ENCODE data around the gene CFAP221.

Gene CFAP221

DNA sequence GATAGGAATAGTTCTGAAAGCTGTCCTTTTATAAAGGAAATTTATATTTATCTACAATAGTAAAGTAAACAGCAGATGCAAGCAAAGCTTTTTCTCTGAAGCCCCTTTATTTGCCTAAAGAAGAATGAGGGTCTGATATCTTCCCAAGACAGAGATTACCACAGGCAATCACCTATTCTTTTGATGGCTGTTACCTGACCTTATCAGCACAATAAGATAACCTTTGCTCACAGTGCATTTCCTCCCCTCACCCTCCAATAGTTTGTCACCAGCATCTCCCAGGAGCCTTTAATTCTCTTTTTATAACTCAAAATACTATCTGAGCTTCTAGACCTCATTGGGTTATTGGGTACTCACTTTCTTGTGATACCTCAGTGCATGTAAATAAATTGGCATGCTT lies 6.5 kb upstream of the CFAP221 start:
- no peaks in the 10 kb centered on the region for H3K36me3 ChIP-seq (ENCODE audit: control insufficient read depth, low read depth, low read length)
- no peaks in the 10 kb centered on the region for H3K9me3 ChIP-seq (ENCODE audit: control insufficient read depth, low read depth, low read length)
- no peaks in the 10 kb centered on the region for H3K27me3 ChIP-seq (ENCODE audit: control insufficient read depth, insufficient read depth, low read length)
- no peak overlapping the region for H3K9ac ChIP-seq (ENCODE audit: low read length)
- H3K27ac ChIP-seq (ENCODE audit: low read length): no peak overlapping the region
- H3K4me3 ChIP-seq (ENCODE audit: low read length): no peak overlapping the region
- H3K4me1 ChIP-seq (ENCODE audit: control insufficient read depth, low read depth, low read length): peaks cover 3% of the 10 kb centered on the region

- H3K9me3 ChIP-seq (ENCODE audit: control insufficient read depth, low read depth, low read length): no peaks in the 10 kb centered on the region
- H3K27ac ChIP-seq (ENCODE audit: low read length): no peak overlapping the region
- peaks cover 4% of the 10 kb centered on the region for H3K4me1 ChIP-seq (ENCODE audit: control insufficient read depth, low read depth, low read length)
- H3K36me3 ChIP-seq (ENCODE audit: control insufficient read depth, low read depth, low read length): no peaks in the 10 kb centered on the region
- no peak overlapping the region for H3K9ac ChIP-seq (ENCODE audit: low read length)
- H3K27me3 ChIP-seq (ENCODE audit: control insufficient read depth, insufficient read depth, low read length): peaks cover 20% of the 10 kb centered on the region
- H3K4me3 ChIP-seq (ENCODE audit: low read length): no peak overlapping the region
Observed at GRCh38 chr2:119541476-119541875, 2.8 kb upstream of the CFAP221 start.

DNA sequence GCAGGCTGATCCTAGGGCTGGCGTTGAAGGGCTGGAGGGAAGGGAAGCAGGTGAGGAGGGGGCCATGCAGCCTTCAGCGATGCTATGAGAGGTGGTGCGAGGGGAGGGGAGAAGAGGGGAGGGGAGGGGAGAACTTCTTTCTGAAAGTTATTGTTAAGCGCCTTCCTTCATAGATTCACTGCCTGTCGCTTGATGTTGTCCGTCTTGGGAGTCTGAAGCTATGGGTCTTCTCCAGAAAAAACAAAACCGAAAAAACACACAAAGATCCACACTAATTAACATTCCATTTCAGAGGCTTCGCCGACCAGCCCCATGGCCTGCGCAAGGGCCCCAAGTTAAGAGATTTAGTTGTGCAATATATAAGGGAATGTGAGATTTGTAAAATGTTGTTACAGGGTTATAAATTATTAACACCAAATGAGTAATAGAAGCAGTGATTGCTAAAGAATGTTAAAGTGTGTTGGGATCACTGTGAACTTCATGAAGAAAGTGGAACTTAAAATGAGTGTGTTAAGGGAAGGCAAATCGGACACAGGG lies 758 bp downstream of the CFAP221 start:
- Histone ChIP-seq H3K27me3 (ENCODE audit: control insufficient read depth, insufficient read depth, low read length) (peaks cover 20% of the 10 kb centered on the region), H3K4me1 (ENCODE audit: control insufficient read depth, low read depth, low read length) (peaks cover 4% of the 10 kb centered on the region), H3K4me3 (ENCODE audit: low read length) (peak overlapping the region; percentile 72), H3K27ac (ENCODE audit: low read length) (no peak overlapping the region), H3K36me3 (ENCODE audit: control insufficient read depth, low read depth, low read length) (no peaks in the 10 kb centered on the region), H3K9me3 (ENCODE audit: control insufficient read depth, low read depth, low read length) (no peaks in the 10 kb centered on the region), H3K9ac (ENCODE audit: low read length) (peak overlapping the region; percentile 67)

- H3K9ac ChIP-seq (ENCODE audit: low read length): no peak overlapping the region
- H3K27ac ChIP-seq (ENCODE audit: low read length): no peak overlapping the region
- no peak overlapping the region for H3K4me3 ChIP-seq (ENCODE audit: low read length)
- peaks cover 20% of the 10 kb centered on the region for H3K27me3 ChIP-seq (ENCODE audit: control insufficient read depth, insufficient read depth, low read length)
- H3K4me1 ChIP-seq (ENCODE audit: control insufficient read depth, low read depth, low read length): peaks cover 4% of the 10 kb centered on the region
- no peaks in the 10 kb centered on the region for H3K9me3 ChIP-seq (ENCODE audit: control insufficient read depth, low read depth, low read length)
- H3K36me3 ChIP-seq (ENCODE audit: control insufficient read depth, low read depth, low read length): no peaks in the 10 kb centered on the region
Observed at GRCh38 chr2:119545754-119546446, 1.7 kb downstream of the CFAP221 start.

GRCh38 chr2:119546447-119546767 lies 2.2 kb downstream of the CFAP221 start:
- H3K27ac ChIP-seq (ENCODE audit: low read length): no peak overlapping the region
- no peaks in the 10 kb centered on the region for H3K9me3 ChIP-seq (ENCODE audit: control insufficient read depth, low read depth, low read length)
- peaks cover 4% of the 10 kb centered on the region for H3K4me1 ChIP-seq (ENCODE audit: control insufficient read depth, low read depth, low read length)
- no peak overlapping the region for H3K9ac ChIP-seq (ENCODE audit: low read length)
- H3K36me3 ChIP-seq (ENCODE audit: control insufficient read depth, low read depth, low read length): no peaks in the 10 kb centered on the region
- peaks cover 20% of the 10 kb centered on the region for H3K27me3 ChIP-seq (ENCODE audit: control insufficient read depth, insufficient read depth, low read length)
- no peak overlapping the region for H3K4me3 ChIP-seq (ENCODE audit: low read length)

- Histone ChIP-seq H3K4me1 (ENCODE audit: control insufficient read depth, low read depth, low read length) (peaks cover 4% of the 10 kb centered on the region), H3K9ac (ENCODE audit: low read length) (no peak overlapping the region), H3K4me3 (ENCODE audit: low read length) (no peak overlapping the region), H3K36me3 (ENCODE audit: control insufficient read depth, low read depth, low read length) (no peaks in the 10 kb centered on the region), H3K9me3 (ENCODE audit: control insufficient read depth, low read depth, low read length) (no peaks in the 10 kb centered on the region), H3K27me3 (ENCODE audit: control insufficient read depth, insufficient read depth, low read length) (peaks cover 14% of the 10 kb centered on the region), H3K27ac (ENCODE audit: low read length) (no peak overlapping the region)
Observed at GRCh38 chr2:119548516-119549120, 4.4 kb downstream of the CFAP221 start.

- Histone ChIP-seq H3K36me3 (ENCODE audit: control insufficient read depth, low read depth, low read length) (no peaks in the 10 kb centered on the region), H3K27ac (ENCODE audit: low read length) (no peak overlapping the region), H3K9ac (ENCODE audit: low read length) (no peak overlapping the region), H3K4me3 (ENCODE audit: low read length) (no peak overlapping the region), H3K9me3 (ENCODE audit: control insufficient read depth, low read depth, low read length) (no peaks in the 10 kb centered on the region), H3K27me3 (ENCODE audit: control insufficient read depth, insufficient read depth, low read length) (peaks cover 14% of the 10 kb centered on the region), H3K4me1 (ENCODE audit: control insufficient read depth, low read depth, low read length) (peaks cover 4% of the 10 kb centered on the region)
Observed at GRCh38 chr2:119549241-119549640, 5.0 kb downstream of the CFAP221 start.

- Histone ChIP-seq H3K9me3 (ENCODE audit: control insufficient read depth, low read depth, low read length) (no peaks in the 10 kb centered on the region), H3K36me3 (ENCODE audit: control insufficient read depth, low read depth, low read length) (no peaks in the 10 kb centered on the region), H3K4me3 (ENCODE audit: low read length) (no peak overlapping the region), H3K27me3 (ENCODE audit: control insufficient read depth, insufficient read depth, low read length) (peaks cover 10% of the 10 kb centered on the region), H3K9ac (ENCODE audit: low read length) (no peak overlapping the region), H3K27ac (ENCODE audit: low read length) (no peak overlapping the region), H3K4me1 (ENCODE audit: control insufficient read depth, low read depth, low read length) (no peaks in the 10 kb centered on the region)
Observed at GRCh38 chr2:119550346-119550745, 6.1 kb downstream of the CFAP221 start.

DNA sequence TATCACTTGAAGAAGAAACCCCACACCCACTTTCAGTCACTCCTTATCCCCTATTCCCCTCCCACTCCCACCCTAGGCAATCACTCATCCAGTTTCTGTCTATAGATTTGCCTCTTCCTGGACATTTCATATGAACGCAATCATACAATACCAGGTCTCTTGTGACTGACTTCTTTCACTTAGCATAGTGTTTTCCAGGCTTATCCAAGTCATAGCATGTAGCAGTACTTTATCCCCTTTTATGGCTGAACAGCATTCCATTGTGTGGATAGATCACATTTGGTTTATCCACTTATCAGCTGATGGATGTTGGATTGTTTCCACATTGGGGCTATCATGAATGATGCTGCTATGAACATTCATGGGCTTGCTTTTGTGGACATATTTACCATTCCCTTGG lies 6.6 kb downstream of the CFAP221 start:
- Histone ChIP-seq H3K9me3 (ENCODE audit: control insufficient read depth, low read depth, low read length) (no peaks in the 10 kb centered on the region), H3K36me3 (ENCODE audit: control insufficient read depth, low read depth, low read length) (no peaks in the 10 kb centered on the region), H3K4me3 (ENCODE audit: low read length) (no peak overlapping the region), H3K9ac (ENCODE audit: low read length) (no peak overlapping the region), H3K27ac (ENCODE audit: low read length) (no peak overlapping the region), H3K27me3 (ENCODE audit: control insufficient read depth, insufficient read depth, low read length) (peaks cover 5% of the 10 kb centered on the region), H3K4me1 (ENCODE audit: control insufficient read depth, low read depth, low read length) (no peaks in the 10 kb centered on the region)

DNA sequence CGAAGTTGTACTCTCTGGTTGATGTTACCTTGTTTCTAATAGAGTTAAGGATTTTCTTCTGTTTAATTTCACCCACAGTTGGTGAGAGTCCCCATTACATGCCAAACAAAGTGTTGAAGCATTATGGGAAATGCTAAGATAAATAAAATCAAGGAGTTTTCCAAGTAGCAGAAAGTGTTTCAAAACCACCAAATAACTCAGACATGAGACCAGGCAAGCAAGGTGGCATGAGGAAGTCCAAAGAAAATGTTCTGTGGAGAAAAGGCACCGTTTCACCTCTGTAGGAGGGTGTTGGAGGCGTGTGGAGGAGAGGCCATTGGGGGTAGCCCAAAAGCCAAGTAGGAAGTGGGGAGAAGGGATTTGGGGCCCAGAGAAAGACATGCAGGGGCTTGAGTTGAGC lies 8.7 kb downstream of the CFAP221 start:
- Histone ChIP-seq H3K4me3 (ENCODE audit: low read length) (no peak overlapping the region), H3K36me3 (ENCODE audit: control insufficient read depth, low read depth, low read length) (no peaks in the 10 kb centered on the region), H3K27ac (ENCODE audit: low read length) (no peak overlapping the region), H3K9me3 (ENCODE audit: control insufficient read depth, low read depth, low read length) (no peaks in the 10 kb centered on the region), H3K9ac (ENCODE audit: low read length) (no peak overlapping the region), H3K4me1 (ENCODE audit: control insufficient read depth, low read depth, low read length) (no peaks in the 10 kb centered on the region), H3K27me3 (ENCODE audit: control insufficient read depth, insufficient read depth, low read length) (no peaks in the 10 kb centered on the region)

GRCh38 chr2:119553687-119554344 lies 9.6 kb downstream of the CFAP221 start:
- Histone ChIP-seq H3K27ac (ENCODE audit: low read length) (no peak overlapping the region), H3K36me3 (ENCODE audit: control insufficient read depth, low read depth, low read length) (no peaks in the 10 kb centered on the region), H3K4me1 (ENCODE audit: control insufficient read depth, low read depth, low read length) (no peaks in the 10 kb centered on the region), H3K9me3 (ENCODE audit: control insufficient read depth, low read depth, low read length) (no peaks in the 10 kb centered on the region), H3K27me3 (ENCODE audit: control insufficient read depth, insufficient read depth, low read length) (no peaks in the 10 kb centered on the region), H3K4me3 (ENCODE audit: low read length) (no peak overlapping the region), H3K9ac (ENCODE audit: low read length) (no peak overlapping the region)

Measured in iPS-18a (cell line).